Neuronal stem cell (in vitro differentiated cells): ENCODE measurements around the gene CYB561A3.

ENCODE experiments used
- DNase-seq: peaks from one replicate; pipeline ENCODE4 v3.0.0-alpha.2; 2013; ENCODE audit warnings: low spot score
- H2AFZ ChIP-seq: one replicate; pipeline ENCODE4 v1.6.1; 2013; ENCODE audit warnings: mild to moderate bottlenecking, low read length, inconsistent platforms
- H2AK5ac ChIP-seq: 2 replicates; pipeline ENCODE4 v1.6.1; 2013; ENCODE audit warnings: low read depth, mild to moderate bottlenecking, inconsistent platforms, low read length, moderate library complexity, mixed read lengths
- H2BK120ac ChIP-seq: 2 replicates; pipeline ENCODE4 v1.6.1; 2013; ENCODE audit warnings: low read depth, mild to moderate bottlenecking, inconsistent platforms, low read length, moderate library complexity, mixed read lengths
- H2BK12ac ChIP-seq: one replicate; pipeline ENCODE4 v1.6.1; 2013; ENCODE audit warnings: low read length, inconsistent platforms
- H2BK15ac ChIP-seq: 2 replicates; pipeline ENCODE4 v1.6.1; 2013; ENCODE audit warnings: mild to moderate bottlenecking, low read length, inconsistent platforms, mixed read lengths
- H2BK5ac ChIP-seq: one replicate; pipeline ENCODE4 v1.6.1; 2013; ENCODE audit warnings: inconsistent platforms, mild to moderate bottlenecking, low read length, moderate library complexity
- H3K14ac ChIP-seq: one replicate; pipeline ENCODE4 v1.6.1; 2013; ENCODE audit warnings: low read length, inconsistent platforms
- H3K18ac ChIP-seq: 2 replicates; pipeline ENCODE4 v1.6.1; 2013; ENCODE audit warnings: low read length, inconsistent platforms
- H3K23ac ChIP-seq: 2 replicates; pipeline ENCODE4 v1.6.1; 2013; ENCODE audit warnings: low read depth, mild to moderate bottlenecking, mixed read lengths, low read length, inconsistent platforms; ENCODE audit not compliant: poor library complexity
- H3K27ac ChIP-seq: replicated peaks from 3 replicates; pipeline ENCODE4 v1.5.1; 2013; ENCODE audit warnings: low read length, inconsistent platforms
- H3K27me3 ChIP-seq, 3 experiments: 2 replicates each; pipeline ENCODE4 v1.6.1; 2013; ENCODE audit warnings: low read length in 3 of 3, mild to moderate bottlenecking in 2 of 3, inconsistent platforms in 1 of 3, low read depth in 1 of 3, mixed read lengths in 1 of 3, moderate library complexity in 1 of 3; ENCODE audit not compliant: control insufficient read depth in 3 of 3, insufficient read depth in 3 of 3
- H3K36me3 ChIP-seq, 2 donors: replicated peaks in 1 of 2; 2 replicates each; pipeline ENCODE4 v1.6.1; 2013; ENCODE audit warnings: low read length in 2 of 2; ENCODE audit not compliant: control insufficient read depth in 2 of 2, insufficient read depth in 2 of 2
- H3K4ac ChIP-seq: 2 replicates; pipeline ENCODE4 v1.6.1; 2013; ENCODE audit warnings: inconsistent platforms, mild to moderate bottlenecking, low read length, moderate library complexity
- H3K4me1 ChIP-seq, 2 donors: 1 replicate in 1 of 2; 2 replicates in 1 of 2; pipeline ENCODE4 v1.6.1; 2013; ENCODE audit warnings: low read length in 2 of 2, low read depth in 1 of 2; ENCODE audit not compliant: control insufficient read depth in 2 of 2, insufficient read depth in 1 of 2
- H3K4me2 ChIP-seq: one replicate; pipeline ENCODE4 v1.6.1; 2013; ENCODE audit warnings: mild to moderate bottlenecking, low read length, inconsistent platforms; ENCODE audit not compliant: insufficient read depth, poor library complexity, severe bottlenecking
- H3K4me3 ChIP-seq, 2 donors: 2 replicates each; pipeline ENCODE4 v1.5.1; 2013; ENCODE audit warnings: low read length in 2 of 2, mild to moderate bottlenecking in 2 of 2, inconsistent platforms in 1 of 2, moderate library complexity in 1 of 2
- H3K79me1 ChIP-seq: one replicate; pipeline ENCODE4 v1.6.1; 2013; ENCODE audit warnings: low read depth, mild to moderate bottlenecking, inconsistent platforms, low read length, moderate library complexity
- H3K9ac ChIP-seq: one replicate; pipeline ENCODE4 v1.6.1; 2013; ENCODE audit warnings: mild to moderate bottlenecking, low read depth, low read length, inconsistent platforms; ENCODE audit not compliant: poor library complexity
- H3K9me3 ChIP-seq, 2 donors: replicated peaks in 1 of 2; 2 replicates each; pipeline versions ENCODE3 to v1.6.1; 2013; ENCODE audit warnings: low read length in 2 of 2, mild to moderate bottlenecking in 2 of 2, inconsistent platforms in 1 of 2, low read depth in 1 of 2, mixed read lengths in 1 of 2, moderate library complexity in 1 of 2; ENCODE audit not compliant: control insufficient read depth in 2 of 2, insufficient read depth in 1 of 2
- H4K8ac ChIP-seq: one replicate; pipeline ENCODE4 v1.6.1; 2013; ENCODE audit warnings: low read depth, mild to moderate bottlenecking, inconsistent platforms, low read length, moderate library complexity
- H4K91ac ChIP-seq: one replicate; pipeline ENCODE4 v1.6.1; 2013; ENCODE audit warnings: low read length, low read depth, mild to moderate bottlenecking, inconsistent platforms; ENCODE audit not compliant: poor library complexity
- WGBS, 2 donors: extraction: QIAGEN DNeasy Blood & Tissue Kit; methylation state at CpG; one replicate each; pipeline ENCODE4 v1.1.7; 2013; ENCODE audit warnings: missing lambda C conversion rate in 2 of 2, mixed read lengths in 1 of 2; ENCODE audit not compliant: insufficient read length in 2 of 2, insufficient replicate concordance in 1 of 2; ENCODE audit errors: extremely low coverage in 2 of 2; 5-methylcytosine and 5-hydroxymethylcytosine counted together

The CYB561A3 gene

GRCh38 chr11:61303725-61304124 lies 58.0 kb downstream of the CYB561A3 start:
- WGBS, 2 donors, result no CpG with 5 or more reads among the region's 9 CpGs

DNA sequence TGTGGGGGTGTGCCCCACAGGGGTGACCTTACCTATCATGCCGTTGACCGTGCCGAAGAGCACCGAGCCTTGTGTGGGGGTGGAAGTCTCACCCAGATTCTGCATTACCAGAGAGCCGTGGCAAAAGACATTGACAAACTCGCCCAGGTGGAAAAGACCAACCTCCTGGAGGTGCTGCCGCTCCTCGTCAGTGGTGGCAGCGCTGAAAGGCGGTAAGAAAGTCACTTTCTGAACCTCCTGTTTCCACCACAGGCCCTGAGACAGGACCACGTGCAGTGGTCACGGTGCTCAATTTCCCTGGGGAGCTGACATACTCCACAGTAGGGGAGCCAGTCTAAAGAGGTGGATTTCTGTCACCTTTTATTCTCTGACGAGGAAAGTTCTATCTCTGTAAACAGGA lies 59.1 kb downstream of the CYB561A3 start:
- Histone ChIP-seq H3K4ac (no peak overlapping the region), H4K91ac (no peak overlapping the region), H2BK120ac (no peak overlapping the region), H2BK5ac (no peak overlapping the region), H2BK12ac (no peak overlapping the region), H3K79me1 (no peaks in the 10 kb centered on the region), H3K4me2 (no peak overlapping the region), H3K9ac (no peak overlapping the region), H3K18ac (no peak overlapping the region), H3K23ac (no peak overlapping the region), H3K27me3 (no peaks in the 10 kb centered on the region), H2AFZ (no peak overlapping the region), H3K27ac (no peak overlapping the region), H3K4me1 (peaks cover 2 to 21% of the 10 kb centered on the region in 2 donors), H3K14ac (no peak overlapping the region), H2AK5ac (no peak overlapping the region), H3K4me3 (no peak overlapping the region), H3K36me3 (peaks cover 49 to 99% of the 10 kb centered on the region in 2 donors), H4K8ac (no peak overlapping the region), H2BK15ac (no peak overlapping the region), H3K9me3 (no peaks in the 10 kb centered on the region)
- WGBS, 2 donors, result no CpG with 5 or more reads among the region's 13 CpGs
- no peak for DNase-seq

More at GRCh38 chr11:61303725-61304124, 58.0 kb downstream of the CYB561A3 start:
- H3K27me3 ChIP-seq, result no peaks in the 10 kb centered on the region
- no peak overlapping the region for H3K23ac ChIP-seq
- H3K27ac ChIP-seq, result no peak overlapping the region
- DNase-seq, result no peak
- no peak overlapping the region for H3K14ac ChIP-seq
- no peak overlapping the region for H2BK5ac ChIP-seq
- peaks cover 60 to 99% of the 10 kb centered on the region in 2 donors for H3K36me3 ChIP-seq
- H3K4me1 ChIP-seq, result peaks cover 0 to 9% of the 10 kb centered on the region in 2 donors
- no peak overlapping the region for H3K9ac ChIP-seq
- H2AK5ac ChIP-seq, result no peak overlapping the region
- H3K79me1 ChIP-seq, result no peaks in the 10 kb centered on the region
- H3K4me3 ChIP-seq, result no peak overlapping the region
- no peak overlapping the region for H3K4ac ChIP-seq
- H2BK15ac ChIP-seq, result no peak overlapping the region
- no peak overlapping the region for H3K18ac ChIP-seq
- H4K91ac ChIP-seq, result no peak overlapping the region
- no peaks in the 10 kb centered on the region for H3K9me3 ChIP-seq
- H2BK12ac ChIP-seq, result no peak overlapping the region
- no peak overlapping the region for H2BK120ac ChIP-seq
- H3K4me2 ChIP-seq, result no peak overlapping the region
- no peak overlapping the region for H4K8ac ChIP-seq
- H2AFZ ChIP-seq, result no peak overlapping the region
